GM19035 (cell line): ENCODE data around the gene PRKD1.
"Not testable (repeated sequence)": the region's sequence is repeated elsewhere in the genome, so short reads cannot be mapped to it uniquely, and the experiment has no call there.

Experiments used
- ATAC-seq: cut with Tn5 transposase; IDR thresholded peaks from one replicate; pipeline ENCODE4 v1.9.1; 2021; ENCODE audit not compliant: unreplicated experiment

Gene PRKD1

GRCh38 chr14:29802211-29802610 lies 125.4 kb downstream of the PRKD1 start:
- ATAC-seq = no peak

- ATAC-seq = no peak
These were observed 126.7 kb downstream of the PRKD1 start for GRCh38 chr14:29800961-29801360.

GRCh38 chr14:29799464-29800095 lies 128.1 kb downstream of the PRKD1 start:
- peak; percentile 78 for ATAC-seq

GRCh38 chr14:29798811-29799210 lies 128.8 kb downstream of the PRKD1 start:
- no peak for ATAC-seq

- no peak for ATAC-seq
These were observed 129.5 kb downstream of the PRKD1 start for GRCh38 chr14:29798108-29798663.

GRCh38 chr14:29796853-29797252 lies 130.8 kb downstream of the PRKD1 start:
- no peak for ATAC-seq

GRCh38 chr14:29789475-29789874 lies 138.2 kb downstream of the PRKD1 start:
- ATAC-seq = no peak

- no peak for ATAC-seq
These were observed 139.6 kb downstream of the PRKD1 start for GRCh38 chr14:29788093-29788492.

GRCh38 chr14:29783556-29783955 lies 144.1 kb downstream of the PRKD1 start:
- ATAC-seq = no peak

- no peak for ATAC-seq
These were observed 145.6 kb downstream of the PRKD1 start for GRCh38 chr14:29782041-29782440.

GRCh38 chr14:29777142-29777541 lies 150.5 kb downstream of the PRKD1 start:
- not testable (repeated sequence) for ATAC-seq

- ATAC-seq = no peak
These were observed 153.7 kb downstream of the PRKD1 start for GRCh38 chr14:29773990-29774389.

GRCh38 chr14:29763342-29763858 lies 164.2 kb downstream of the PRKD1 start:
- ATAC-seq = no peak

- ATAC-seq = peak; percentile 89
These were observed 167.9 kb downstream of the PRKD1 start for GRCh38 chr14:29759521-29760340.

GRCh38 chr14:29757711-29758233 lies 169.9 kb downstream of the PRKD1 start:
- ATAC-seq = no peak

GRCh38 chr14:29757188-29757680 lies 170.4 kb downstream of the PRKD1 start:
- no peak for ATAC-seq

GRCh38 chr14:29756019-29756385 lies 171.6 kb downstream of the PRKD1 start:
- no peak for ATAC-seq

- ATAC-seq = no peak
These were observed 172.2 kb downstream of the PRKD1 start for GRCh38 chr14:29755311-29756018.

GRCh38 chr14:29754134-29754533 lies 173.5 kb downstream of the PRKD1 start:
- ATAC-seq = no peak

GRCh38 chr14:29752221-29752923 lies 175.3 kb downstream of the PRKD1 start:
- no peak for ATAC-seq
